Endothelial cell of umbilical vein (primary cell): ENCODE measurements around the gene PSAT1. TPM values are rescaled to one million over a fixed set of nuclear protein-coding genes. Genes with fewer than 3 reads are reported as not detected.

Experiments
- BruUV-seq: library from RNA; stranded (reverse); fragments of 400-500 nt; replicated peaks from 2 replicates; lab custom pipeline; 2021; lab: Mats Ljungman, UMichigan
- CTCF ChIA-PET: fragments of 300-600, 350-600 bp; sonication (Branson Sonifier 250); formaldehyde crosslinking; loops from one replicate; lab custom pipeline; 2021; ENCODE audit warnings: antibody characterized with exemption, inconsistent platforms; lab: Charles Lee
- POLR2A ChIA-PET: fragments of 300-600, 350-600 bp; sonication (Branson Sonifier 250); formaldehyde crosslinking; loops from one replicate; lab custom pipeline; 2021; ENCODE audit warnings: antibody characterized with exemption, inconsistent platforms; lab: Charles Lee
- DNase-seq: peaks from one replicate; pipeline ENCODE4 v3.0.0-alpha.2; 2011; ENCODE audit warnings: low read depth, low spot score
- FAIRE-seq: peaks from 2 replicates; lab custom pipeline; 2011; peaks lifted over from hg19 to GRCh38; lab: Jason Lieb, UNC
- H2AFZ ChIP-seq: 2 replicates; pipeline ENCODE4 v1.6.0; 2012; ENCODE audit warnings: low read depth, low read length, control low read depth, inconsistent platforms
- H3K27ac ChIP-seq: 2 replicates; pipeline ENCODE4 v1.5.1; 2011; ENCODE audit warnings: low read depth, mild to moderate bottlenecking, control low read depth, low read length, moderate library complexity; ENCODE audit not compliant: insufficient read depth
- H3K27me3 ChIP-seq, 2 experiments: 2 replicates each; pipeline versions ENCODE4 v1.6.0 to v1.6.1; 2011; ENCODE audit warnings: low read length in 2 of 2, mixed read lengths in 1 of 2; ENCODE audit not compliant: control insufficient read depth in 2 of 2, insufficient read depth in 2 of 2
- H3K36me3 ChIP-seq, 2 experiments: 2 replicates in 1 of 2; 3 replicates in 1 of 2; pipeline ENCODE4 v1.5.1; 2011; ENCODE audit warnings: low read length in 2 of 2, mild to moderate bottlenecking in 1 of 2, moderate library complexity in 1 of 2; ENCODE audit not compliant: control insufficient read depth in 2 of 2, insufficient read depth in 2 of 2; ENCODE audit errors: extremely low read depth in 1 of 2
- H3K4me1 ChIP-seq: 3 replicates; pipeline ENCODE4 v1.5.1; 2011; ENCODE audit warnings: mild to moderate bottlenecking, low read length; ENCODE audit not compliant: control insufficient read depth, insufficient read depth; ENCODE audit errors: extremely low read depth
- H3K4me2 ChIP-seq: 2 replicates; pipeline ENCODE4 v1.6.1; 2011; ENCODE audit warnings: low read length, control low read depth, mixed read lengths; ENCODE audit not compliant: insufficient read depth
- H3K4me3 ChIP-seq, 3 experiments: fragments of 200-600 bp in 1 of 3; sonication (generic), shearing (Covaris generic) in 1 of 3; replicated peaks in 1 of 3; 2 replicates each; pipeline ENCODE4 v1.5.1; 2011 to 2016; ENCODE audit warnings: control low read depth in 3 of 3, low read length in 3 of 3, mild to moderate bottlenecking in 2 of 3, inconsistent platforms in 1 of 3, low read depth in 1 of 3, moderate library complexity in 1 of 3; ENCODE audit not compliant: insufficient read depth in 1 of 3
- H3K79me2 ChIP-seq: 2 replicates; pipeline ENCODE4 v1.6.0; 2012; ENCODE audit warnings: low read length, inconsistent platforms; ENCODE audit not compliant: control insufficient read depth, insufficient read depth
- H3K9ac ChIP-seq: replicated peaks from 2 replicates; pipeline ENCODE3; 2011; ENCODE audit warnings: low read length, control low read depth; ENCODE audit not compliant: insufficient read depth; ENCODE audit errors: extremely low read depth
- H3K9me1 ChIP-seq: replicated peaks from 3 replicates; pipeline ENCODE4 v1.6.0; 2011; ENCODE audit warnings: mild to moderate bottlenecking, low read length; ENCODE audit not compliant: control insufficient read depth, insufficient read depth; ENCODE audit errors: extremely low read depth
- H3K9me3 ChIP-seq: replicated peaks from 2 replicates; pipeline ENCODE4 v1.5.1; 2012; ENCODE audit warnings: low read length, inconsistent platforms; ENCODE audit not compliant: control insufficient read depth, insufficient read depth
- H4K20me1 ChIP-seq: replicated peaks from 2 replicates; pipeline ENCODE3; 2011; ENCODE audit warnings: mild to moderate bottlenecking, low read length; ENCODE audit not compliant: control insufficient read depth, insufficient read depth; ENCODE audit errors: extremely low read depth
- CTCF ChIP-seq, 2 donors: IDR thresholded peaks; 1 replicate in 1 of 2; 2 replicates in 1 of 2; pipeline ENCODE4 v1.5.1; 2011; ENCODE audit warnings: low read length in 2 of 2, mild to moderate bottlenecking in 2 of 2, moderate library complexity in 2 of 2, control low read depth in 1 of 2, inconsistent platforms in 1 of 2, low read depth in 1 of 2; ENCODE audit not compliant: insufficient read depth in 1 of 2; ENCODE audit errors: extremely low read depth in 1 of 2
- EZH2 ChIP-seq: IDR thresholded peaks from 2 replicates; pipeline ENCODE4 v1.6.1; 2012; ENCODE audit warnings: borderline replicate concordance, low read depth, mild to moderate bottlenecking, moderate library complexity, low read length, inconsistent platforms; ENCODE audit not compliant: severe bottlenecking
- FOS ChIP-seq: IDR thresholded peaks from 2 replicates; pipeline ENCODE4 v1.6.1; 2011; ENCODE audit warnings: mild to moderate bottlenecking, low read length, moderate library complexity, borderline replicate concordance; ENCODE audit not compliant: insufficient read depth
- GATA2 ChIP-seq: IDR thresholded peaks from 2 replicates; pipeline ENCODE4 v1.7.0; 2011; ENCODE audit warnings: low read depth, mild to moderate bottlenecking, moderate library complexity, mixed read lengths, low read length; ENCODE audit not compliant: insufficient read length, insufficient read depth
- JUN ChIP-seq: IDR thresholded peaks from 2 replicates; pipeline ENCODE4 v1.6.1; 2011; ENCODE audit warnings: borderline replicate concordance, low read depth; ENCODE audit not compliant: insufficient read length, insufficient read depth
- MAX ChIP-seq: IDR thresholded peaks from 2 replicates; pipeline ENCODE4 v1.6.1; 2011; ENCODE audit not compliant: insufficient read depth, insufficient read length
- MYC ChIP-seq: IDR thresholded peaks from one replicate; pipeline ENCODE4 v1.6.1; 2011; ENCODE audit warnings: mild to moderate bottlenecking, low read depth, low read length
- POLR2A ChIP-seq: IDR thresholded peaks from 2 replicates; pipeline ENCODE4 v1.6.1; 2012; ENCODE audit warnings: low read depth, mild to moderate bottlenecking, control low read depth, low read length
- POLR2AphosphoS5 ChIP-seq: IDR thresholded peaks from 2 replicates; pipeline ENCODE4 v1.6.1; 2012; ENCODE audit warnings: low read depth, mild to moderate bottlenecking, control low read depth, low read length, moderate library complexity; ENCODE audit not compliant: insufficient read depth
- dilution Hi-C: fragments of 300-500 bp; cut with MboI; formaldehyde crosslinking; loops from one replicate; pipeline ENCODE4 v1.15.0; 2019; ENCODE audit warnings: low sequenced_read_pairs; ENCODE audit not compliant: extremely low pct_ligation_motif_present
- intact Hi-C: fragments of 100-400 bp; cut with micrococcal nuclease; formaldehyde crosslinking; loops from one replicate; pipeline ENCODE4 v1.10.0; 2022
- polyA plus RNA-seq, 4 experiments: library from polyadenylated mRNA; depleted of rRNA in 3 of 4; stranded (reverse) in 3 of 4; unstranded in 1 of 4; fragments of >200 nt; gene quantifications; 2 replicates each; pipeline versions ENCODE4 v1.2.1 to v1.2.3, GENCODE V29; 2011 to 2012; ENCODE audit warnings: missing spikeins in 1 of 4
- total RNA-seq: library from RNA; stranded (reverse); gene quantifications from 2 replicates; pipeline ENCODE4 v1.2.3, GENCODE V29; 2021

PSAT1 gene
- total and polyA plus RNA-seq, 2 donors (not counting 3 experiments of a cell fraction or from before 2014, with no cell fraction given): 19.1 to 47.3 TPM

- peak; percentile 39 for DNase-seq
- Histone ChIP-seq H3K27ac (no peak overlapping the region), H3K27me3 (no peaks in the 10 kb centered on the region), H4K20me1 (no peaks in the 10 kb centered on the region), H3K9ac (no peak overlapping the region), H3K79me2 (no peaks in the 10 kb centered on the region), H3K4me3 (no peak overlapping the region), H3K9me1 (no peaks in the 10 kb centered on the region), H3K36me3 (peaks cover 0 to 2% of the 10 kb centered on the region in 2 experiments), H3K9me3 (no peaks in the 10 kb centered on the region), H2AFZ (no peak overlapping the region), H3K4me2 (no peak overlapping the region), H3K4me1 (no peaks in the 10 kb centered on the region)
- dilution Hi-C loops: no loop called here
- FAIRE-seq: peak; percentile 40
- BruUV-seq: no TSS peak
- intact Hi-C loops: loop anchor here (1.0 to 2.0 kb wide), 2 partner anchors 35 to 108 kb away; partner anchors contain the start of gene PSAT1
- ChIA-PET CTCF (interaction anchor here (1.1 kb wide), 1 partner anchor 108 kb away, joined by 4 read pairs; no protein-coding TSS in a partner anchor), POLR2A (no interaction called here)
- TF ChIP-seq POLR2A (no peak), EZH2 (no peak), CTCF (IDR thresholded peaks at IDR 0.05; ENCODE audit: extremely low read depth in 1 of 2, insufficient read depth in 1 of 2, low read depth in 1 of 2, low read length in 2 of 2) (peak in 1 of 2 donors; percentile 21)
Measured at GRCh38 chr9:78261403-78262001, 35.4 kb upstream of the PSAT1 start.

DNA sequence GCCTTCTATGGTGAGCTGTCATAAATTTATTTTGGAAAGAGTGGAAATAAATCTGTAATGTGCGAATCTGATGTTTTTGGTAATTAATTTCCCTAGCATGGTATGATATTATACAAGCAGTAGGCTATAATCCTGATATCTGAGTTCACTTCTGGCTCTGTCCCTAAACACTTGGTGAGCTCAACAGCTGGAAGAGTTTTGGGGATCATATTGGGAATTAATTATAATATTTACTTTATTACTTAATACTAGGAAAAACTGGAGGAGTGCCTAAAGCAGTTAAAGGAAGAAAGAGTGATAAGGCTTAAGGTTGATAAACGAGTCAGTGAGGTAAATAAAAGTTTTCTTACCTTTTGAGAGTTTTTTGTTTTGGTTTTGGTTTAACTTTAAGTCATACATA is 34.3 kb upstream of the PSAT1 start:
- H3K27me3 ChIP-seq: no peaks in the 10 kb centered on the region
- no peaks in the 10 kb centered on the region for H3K9me3 ChIP-seq
- H3K4me2 ChIP-seq: no peak overlapping the region
- POLR2A ChIA-PET: no interaction called here
- H2AFZ ChIP-seq: no peak overlapping the region
- H3K36me3 ChIP-seq: peaks cover 3% of the 10 kb centered on the region in 2 experiments
- intact Hi-C loops: no loop called here
- dilution Hi-C loops: no loop called here
- no peak overlapping the region for H3K27ac ChIP-seq
- no peak overlapping the region for H3K9ac ChIP-seq
- no peaks in the 10 kb centered on the region for H3K9me1 ChIP-seq
- H3K79me2 ChIP-seq: no peaks in the 10 kb centered on the region
- H4K20me1 ChIP-seq: no peaks in the 10 kb centered on the region
- H3K4me1 ChIP-seq: no peaks in the 10 kb centered on the region
- no peak for TF ChIP-seq JUN
- TF ChIP-seq GATA2: no peak
- no peak for TF ChIP-seq CTCF (IDR thresholded peaks at IDR 0.05; ENCODE audit: extremely low read depth in 1 of 2, insufficient read depth in 1 of 2, low read depth in 1 of 2, low read length in 2 of 2)
- no peak for TF ChIP-seq EZH2
- no peak for TF ChIP-seq MAX
- no peak for TF ChIP-seq MYC
- no peak for TF ChIP-seq FOS
- no peak for TF ChIP-seq POLR2AphosphoS5
- no peak for TF ChIP-seq POLR2A
- DNase-seq (no peak), FAIRE-seq (no peak)
- BruUV-seq: no TSS peak
- no peak overlapping the region for H3K4me3 ChIP-seq
- CTCF ChIA-PET: interaction anchor here (0.8 to 3.0 kb wide), 4 partner anchors 34 to 107 kb away, joined by 3 to 12 read pairs (median 4); partner anchors contain the start of gene PSAT1
